Gastroesophageal sphincter (tissue), 4 donors: ENCODE data around the gene QDPR. TPM values are rescaled to one million over a fixed set of nuclear protein-coding genes. Genes with fewer than 3 reads are reported as not detected.

Experiments
- ATAC-seq: fragments of 150-250 bp; one replicate; pipeline ENCODE4 v1.9.1; 2016; ENCODE audit warnings: mild to moderate bottlenecking, moderate library complexity
- H3K27ac ChIP-seq, 4 donors: fragments of 200-600 bp; sonication (generic) in 3 of 4; 1 replicate in 3 of 4; 2 replicates in 1 of 4; pipeline ENCODE4 v1.5.1; 2016 to 2019
- H3K27me3 ChIP-seq: fragments of 200-600 bp; sonication (generic); one replicate; pipeline ENCODE4 v1.5.1; 2019
- H3K36me3 ChIP-seq, 2 donors: fragments of 200-600 bp; sonication (generic); one replicate each; pipeline ENCODE4 v1.5.1; 2019; ENCODE audit warnings: control low read depth in 1 of 2
- H3K4me1 ChIP-seq, 3 donors: fragments of 200-600 bp; sonication (generic); 1 replicate in 2 of 3; 2 replicates in 1 of 3; pipeline ENCODE4 v1.5.1; 2016 to 2019; ENCODE audit warnings: control low read depth in 2 of 3
- H3K4me3 ChIP-seq, 2 donors: fragments of 200-600 bp; sonication (generic); one replicate each; pipeline ENCODE4 v1.5.1; 2019; ENCODE audit warnings: mild to moderate bottlenecking in 1 of 2, moderate library complexity in 1 of 2
- H3K9me3 ChIP-seq, 3 donors: fragments of 200-600 bp; sonication (generic); one replicate each; pipeline ENCODE4 v1.5.1; 2017 to 2019; ENCODE audit warnings: control low read depth in 2 of 3
- EP300 ChIP-seq: sonication (generic); formaldehyde crosslinking; IDR thresholded peaks from one replicate; pipeline ENCODE4 v1.6.1; 2017; ENCODE audit warnings: antibody characterized with exemption, mild to moderate bottlenecking
- POLR2A ChIP-seq, 2 donors: fragments of 450-650 bp; IDR thresholded peaks; one replicate each; pipeline ENCODE4 v1.6.1; 2017; ENCODE audit warnings: antibody characterized with exemption in 2 of 2, mild to moderate bottlenecking in 2 of 2, moderate library complexity in 1 of 2
- POLR2AphosphoS5 ChIP-seq: sonication (generic); formaldehyde crosslinking; IDR thresholded peaks from one replicate; pipeline ENCODE4 v1.6.1; 2017; ENCODE audit warnings: antibody characterized with exemption
- WGBS, 2 donors: methylation state at CpG; one replicate each; pipeline ENCODE4 v1.1.5; 2018; ENCODE audit warnings: low coverage in 1 of 2; 5-methylcytosine and 5-hydroxymethylcytosine counted together
- total RNA-seq, 4 donors: library from RNA; depleted of rRNA; stranded (reverse); fragments of >200 nt; gene quantifications; one replicate each; pipeline ENCODE4 v1.1.0, GENCODE V29; 2016
- TF ChIP-seq, protein P1 (sequence below), 4 experiments: fragments of 200-600 bp in 2 of 4; fragments of 450-650 bp in 2 of 4; sonication (generic) in 1 of 4; IDR thresholded peaks; one replicate each; pipeline ENCODE4 v1.5.1; 2017 to 2019; ENCODE audit warnings: antibody characterized with exemption in 4 of 4, mild to moderate bottlenecking in 2 of 4, moderate library complexity in 2 of 4

Gene QDPR
- 10 to 100 TPM in 1 of 4 donors, 1 to 10 TPM in 3; 2.3 to 13.6 (median 6.0) TPM for total RNA-seq

DNA sequence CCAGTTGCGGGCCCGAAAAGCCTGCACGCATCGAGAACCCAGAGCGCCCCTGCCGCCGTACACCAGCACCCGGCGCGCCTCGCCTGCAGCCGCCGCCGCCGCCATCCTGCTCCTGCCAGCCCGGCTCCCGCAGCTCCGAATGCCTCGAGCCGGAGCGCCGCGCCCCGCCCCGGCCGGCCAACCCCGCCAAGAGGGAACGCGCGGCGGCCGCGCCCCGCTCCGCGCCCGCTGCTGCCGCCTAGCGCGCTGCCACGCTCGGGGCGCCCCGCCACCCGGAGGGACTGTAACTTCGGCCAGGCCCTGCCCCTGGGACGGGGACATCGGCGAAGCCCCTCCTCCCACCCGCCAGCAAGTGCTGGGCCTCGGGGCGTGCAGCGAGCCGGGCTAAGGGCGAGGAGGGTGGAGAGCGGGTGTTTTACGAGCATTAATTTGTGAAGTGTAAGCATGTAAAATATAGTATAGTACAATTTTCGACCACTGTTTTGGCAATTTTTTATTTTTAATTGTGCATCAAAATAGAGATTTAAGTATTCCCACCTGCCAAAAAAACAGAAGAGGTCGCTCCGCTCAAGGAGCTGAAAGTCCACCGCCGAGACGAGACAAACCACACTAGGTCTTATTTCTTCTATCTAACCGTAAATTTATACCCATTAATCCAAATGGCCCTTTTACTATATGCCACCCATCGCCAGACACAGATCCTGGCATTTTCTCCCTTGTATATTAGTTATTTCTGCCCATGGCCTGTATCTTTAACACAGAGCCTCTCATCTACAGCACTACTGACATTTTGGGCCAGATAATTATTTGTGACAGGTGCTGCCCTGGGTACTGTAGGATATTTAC lies at the start of gene QDPR:
TSS of gene QDPR (minus strand) at position 141 of the 846 bp plus-strand sequence. CDS start at position 105, 36 bp downstream.
- TF ChIP-seq, protein P1, sequence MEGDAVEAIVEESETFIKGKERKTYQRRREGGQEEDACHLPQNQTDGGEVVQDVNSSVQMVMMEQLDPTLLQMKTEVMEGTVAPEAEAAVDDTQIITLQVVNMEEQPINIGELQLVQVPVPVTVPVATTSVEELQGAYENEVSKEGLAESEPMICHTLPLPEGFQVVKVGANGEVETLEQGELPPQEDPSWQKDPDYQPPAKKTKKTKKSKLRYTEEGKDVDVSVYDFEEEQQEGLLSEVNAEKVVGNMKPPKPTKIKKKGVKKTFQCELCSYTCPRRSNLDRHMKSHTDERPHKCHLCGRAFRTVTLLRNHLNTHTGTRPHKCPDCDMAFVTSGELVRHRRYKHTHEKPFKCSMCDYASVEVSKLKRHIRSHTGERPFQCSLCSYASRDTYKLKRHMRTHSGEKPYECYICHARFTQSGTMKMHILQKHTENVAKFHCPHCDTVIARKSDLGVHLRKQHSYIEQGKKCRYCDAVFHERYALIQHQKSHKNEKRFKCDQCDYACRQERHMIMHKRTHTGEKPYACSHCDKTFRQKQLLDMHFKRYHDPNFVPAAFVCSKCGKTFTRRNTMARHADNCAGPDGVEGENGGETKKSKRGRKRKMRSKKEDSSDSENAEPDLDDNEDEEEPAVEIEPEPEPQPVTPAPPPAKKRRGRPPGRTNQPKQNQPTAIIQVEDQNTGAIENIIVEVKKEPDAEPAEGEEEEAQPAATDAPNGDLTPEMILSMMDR (IDR thresholded peaks at IDR 0.05): peak; percentile 12 to 52 (median 48)
- TF ChIP-seq POLR2AphosphoS5: no peak
- TF ChIP-seq POLR2A (IDR thresholded peaks at IDR 0.05): peak in 1 of 2 donors; percentile 23
- whole genome bisulfite sequencing, 2 donors: 1 to 6% methylated on average over 7 to 10 of the region's 65 CpGs
- peak; percentile 90 for ATAC-seq

DNA sequence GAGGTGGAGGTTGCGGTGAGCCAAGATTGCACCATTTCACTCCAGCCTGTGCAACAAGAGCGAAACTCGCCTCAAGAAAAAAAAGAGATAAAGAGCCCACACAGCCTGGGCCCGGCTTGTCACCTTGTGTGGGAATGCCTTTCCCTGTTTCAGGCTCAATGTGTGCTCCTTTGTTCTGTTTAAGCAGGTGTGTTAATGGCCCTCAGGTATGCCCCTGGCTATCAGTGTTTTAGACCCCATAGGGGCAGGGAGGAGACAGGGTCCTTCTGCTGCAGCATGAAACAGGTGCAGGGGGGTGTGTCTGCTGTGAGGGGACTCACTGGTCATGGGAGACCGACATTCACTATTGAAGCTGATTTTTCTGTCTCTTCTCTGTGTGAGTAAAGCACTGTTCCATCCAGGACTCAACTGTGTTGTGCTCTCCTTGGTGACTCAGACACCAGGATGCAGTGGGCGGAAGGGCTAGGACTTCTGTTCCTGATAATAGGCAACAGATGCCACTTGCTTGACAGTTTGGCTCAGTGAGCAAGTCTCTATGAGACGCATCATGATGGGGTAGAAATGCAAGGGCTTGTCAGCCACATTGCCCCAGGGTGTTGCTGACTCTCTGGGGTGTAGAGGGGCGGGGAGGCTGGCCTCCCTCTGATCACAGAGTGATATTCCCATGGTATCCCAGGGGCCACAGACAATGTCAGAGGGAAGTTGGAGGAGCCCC lies 49.5 kb upstream of the QDPR start:
- 86% methylated on average over 7 of the region's 8 CpGs; no CpG with 5 or more reads in 1 of the 2 donors for WGBS, 2 donors
- ATAC-seq: no peak
- Histone ChIP-seq H3K4me1 (no peaks in the 10 kb centered on the region), H3K27ac (no peak overlapping the region), H3K4me3 (no peak overlapping the region), H3K9me3 (no peaks in the 10 kb centered on the region), H3K36me3 (no peaks in the 10 kb centered on the region), H3K27me3 (no peaks in the 10 kb centered on the region)
- TF ChIP-seq POLR2A (IDR thresholded peaks at IDR 0.05): no peak
- TF ChIP-seq, protein P1 (IDR thresholded peaks at IDR 0.05): no peak
- no peak for TF ChIP-seq EP300
- no peak for TF ChIP-seq POLR2AphosphoS5

More for the DNA sequence above, at the start of gene QDPR:
- Histone ChIP-seq H3K4me3 (peak within 1 kb of the TSS; percentile 82 to 95), H3K36me3 (peaks cover 0 to 17% of the 10 kb centered on the region in 2 donors), H3K4me1 (peaks cover 3 to 29% (median 14%) of the 10 kb centered on the region in 3 donors), H3K27ac (peak within 1 kb of the TSS; percentile 48 to 90 (median 86)), H3K27me3 (peaks cover 4% of the 10 kb centered on the region), H3K9me3 (no peaks in the 10 kb centered on the region)

DNA sequence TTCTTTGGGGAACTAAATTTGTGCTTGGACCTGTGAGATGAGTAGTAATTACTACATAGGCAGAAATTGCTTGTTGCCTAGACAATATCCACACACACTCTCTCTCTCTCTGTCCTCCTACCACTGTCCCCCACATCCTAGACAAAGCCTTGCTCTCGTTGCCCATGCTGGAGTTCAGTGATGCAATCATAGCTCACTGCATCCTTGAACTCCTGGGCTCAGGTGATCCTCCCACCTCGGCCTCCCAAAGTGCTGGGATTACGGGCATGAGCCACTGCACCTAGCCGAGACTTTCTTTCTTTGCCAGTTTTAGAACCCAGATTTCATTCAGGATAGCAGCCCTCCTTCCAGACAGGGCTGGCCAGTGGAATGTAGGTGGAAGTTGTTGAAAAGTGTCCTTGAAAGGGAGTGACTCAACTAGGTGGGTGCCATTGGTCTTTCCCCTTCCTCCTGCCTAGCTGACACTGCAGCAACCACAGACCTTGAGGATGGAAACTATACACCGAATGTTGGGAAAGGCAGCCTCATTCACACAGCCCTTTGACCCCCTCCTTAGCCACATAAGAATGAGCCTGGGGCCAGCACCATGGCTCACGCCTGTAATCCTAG lies 48.3 kb upstream of the QDPR start:
- WGBS, 2 donors: no CpG with 5 or more reads among the region's 6 CpGs
- ATAC-seq: no peak
- H3K4me3 ChIP-seq: no peak overlapping the region
- TF ChIP-seq, protein P1 (IDR thresholded peaks at IDR 0.05): no peak
- no peak for TF ChIP-seq POLR2A (IDR thresholded peaks at IDR 0.05)
- TF ChIP-seq EP300: no peak
- TF ChIP-seq POLR2AphosphoS5: no peak
- no peaks in the 10 kb centered on the region for H3K36me3 ChIP-seq
- H3K27ac ChIP-seq: no peak overlapping the region
- no peaks in the 10 kb centered on the region for H3K4me1 ChIP-seq
- peaks cover 5% of the 10 kb centered on the region for H3K27me3 ChIP-seq
- no peaks in the 10 kb centered on the region for H3K9me3 ChIP-seq

DNA sequence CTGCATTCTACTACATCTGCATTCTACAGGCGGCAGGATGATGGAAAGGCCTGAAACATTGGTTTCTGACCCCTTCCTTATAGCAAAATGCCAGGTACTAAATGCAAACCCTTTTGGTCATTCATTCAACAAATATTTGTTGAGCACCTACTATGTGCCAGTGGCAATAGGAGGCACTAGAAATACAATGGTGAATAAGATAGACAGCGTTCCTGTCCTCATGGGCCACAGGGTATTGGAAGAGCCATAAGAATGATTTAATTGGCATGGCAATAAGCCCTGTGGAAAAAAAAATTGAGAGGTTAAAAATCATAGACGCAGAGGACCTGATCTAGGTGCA lies 47.8 kb upstream of the QDPR start:
- Histone ChIP-seq H3K4me1 (no peaks in the 10 kb centered on the region), H3K27ac (no peak overlapping the region), H3K27me3 (peaks cover 10% of the 10 kb centered on the region), H3K36me3 (no peaks in the 10 kb centered on the region), H3K9me3 (no peaks in the 10 kb centered on the region), H3K4me3 (no peak overlapping the region)
- ATAC-seq: no peak
- WGBS, 2 donors: 100% methylated on average over 1 to 2 of the region's 3 CpGs
- no peak for TF ChIP-seq POLR2AphosphoS5
- TF ChIP-seq, protein P1 (IDR thresholded peaks at IDR 0.05): no peak
